ENCODE results near the gene PHACTR4. TPM values are rescaled to one million over a fixed set of nuclear protein-coding genes. Genes with fewer than 3 reads are reported as not detected.

PHACTR4 gene
- total RNA-seq, 2 experiments from 2014 or later, result 20.3 to 20.9 TPM

DNA sequence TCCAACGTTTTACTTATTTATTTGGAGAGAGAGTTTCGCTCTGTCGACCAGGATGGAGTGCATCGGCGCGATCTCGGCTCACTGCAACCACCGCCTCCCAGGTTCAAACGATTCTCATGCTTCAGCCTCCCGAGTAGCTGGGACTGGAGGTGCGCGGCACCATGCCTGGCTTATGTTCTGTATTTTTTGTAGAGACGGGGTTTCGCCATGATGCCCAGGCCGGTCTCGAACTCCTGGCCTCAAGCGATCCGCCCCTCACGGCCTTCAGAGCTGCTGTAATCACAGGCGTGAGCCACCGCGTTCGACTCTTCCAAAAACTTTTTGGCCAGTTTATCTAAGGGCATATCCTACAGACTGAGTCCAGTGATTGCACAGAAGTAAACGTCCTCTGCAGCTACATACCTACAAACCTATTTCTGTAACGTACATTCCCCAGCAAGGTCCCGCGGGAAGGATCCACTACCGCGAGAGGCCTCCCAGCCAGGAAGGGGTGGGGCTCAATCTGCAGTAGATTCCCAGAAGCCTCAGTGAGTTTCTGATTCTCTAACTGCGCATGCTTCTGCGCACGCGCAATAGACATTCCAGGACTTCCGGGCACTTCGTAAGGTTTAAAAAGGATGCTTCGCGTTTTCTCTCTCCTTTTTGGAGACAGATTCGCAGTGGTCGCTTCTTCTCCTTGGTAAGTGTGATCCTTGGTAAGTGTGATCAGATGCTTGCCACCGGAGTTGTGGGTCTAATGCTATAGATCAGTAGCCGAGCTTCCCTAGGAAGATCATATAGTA is 136.1 kb downstream of the PHACTR4 start, which contains the start of gene RCC1:
Gene RCC1 (plus strand): TSS at position 638 of the 782 bp plus-strand sequence. CDS start 23,824 bp downstream, outside the sequence.
- peak; percentile 98 for DNase-seq
- Mint-ChIP-seq H3K4me1 (ENCODE audit: low read depth) (peaks cover 26% of the 10 kb centered on the region), H3K4me3 (peak within 1 kb of the TSS; percentile 94), H3K9me3 (no peaks in the 10 kb centered on the region), H3K27me3 (peaks cover 1% of the 10 kb centered on the region), H3K27ac (peak within 1 kb of the TSS; percentile 95), H3K36me3 (ENCODE audit: low read depth) (peaks cover 53% of the 10 kb centered on the region)
- TF ChIP-seq, protein P1, sequence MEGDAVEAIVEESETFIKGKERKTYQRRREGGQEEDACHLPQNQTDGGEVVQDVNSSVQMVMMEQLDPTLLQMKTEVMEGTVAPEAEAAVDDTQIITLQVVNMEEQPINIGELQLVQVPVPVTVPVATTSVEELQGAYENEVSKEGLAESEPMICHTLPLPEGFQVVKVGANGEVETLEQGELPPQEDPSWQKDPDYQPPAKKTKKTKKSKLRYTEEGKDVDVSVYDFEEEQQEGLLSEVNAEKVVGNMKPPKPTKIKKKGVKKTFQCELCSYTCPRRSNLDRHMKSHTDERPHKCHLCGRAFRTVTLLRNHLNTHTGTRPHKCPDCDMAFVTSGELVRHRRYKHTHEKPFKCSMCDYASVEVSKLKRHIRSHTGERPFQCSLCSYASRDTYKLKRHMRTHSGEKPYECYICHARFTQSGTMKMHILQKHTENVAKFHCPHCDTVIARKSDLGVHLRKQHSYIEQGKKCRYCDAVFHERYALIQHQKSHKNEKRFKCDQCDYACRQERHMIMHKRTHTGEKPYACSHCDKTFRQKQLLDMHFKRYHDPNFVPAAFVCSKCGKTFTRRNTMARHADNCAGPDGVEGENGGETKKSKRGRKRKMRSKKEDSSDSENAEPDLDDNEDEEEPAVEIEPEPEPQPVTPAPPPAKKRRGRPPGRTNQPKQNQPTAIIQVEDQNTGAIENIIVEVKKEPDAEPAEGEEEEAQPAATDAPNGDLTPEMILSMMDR (IDR thresholded peaks at IDR 0.05), result no peak
- ChIA-PET POLR2A (interaction anchor here (0.6 to 9.9 kb wide), 24 partner anchors 11 to 417 kb away, joined by 3 to 315 read pairs (median 4); partner anchors contain the start of genes EYA3, PHACTR4, RNU11 and SESN2), CTCF (interaction anchor here (0.6 to 1.1 kb wide), 2 partner anchors 93 to 146 kb away, joined by 3 to 7 read pairs; no protein-coding TSS in a partner anchor)
- peak; percentile 88 for ATAC-seq
- intact Hi-C loops (cut with micrococcal nuclease), result loop anchor here (5.0 to 10.0 kb wide), 2 partner anchors 91 to 258 kb away; no protein-coding TSS in a partner anchor

DNA sequence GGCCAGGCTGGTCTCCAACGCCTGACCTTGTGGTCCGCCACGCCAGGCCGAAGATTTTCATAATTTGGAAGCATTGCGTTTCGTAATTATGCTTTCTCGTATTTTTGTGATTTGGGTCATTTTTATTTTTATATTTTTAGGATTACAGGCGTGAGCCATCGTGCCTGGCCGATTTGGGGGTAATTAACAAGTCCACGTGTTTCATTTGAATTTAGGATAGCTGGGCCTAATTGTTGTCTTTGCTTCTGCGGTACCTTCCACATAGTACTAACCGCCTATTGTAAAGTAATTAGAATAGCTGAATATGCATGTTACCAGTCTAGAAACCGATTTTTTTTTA is 137.3 kb downstream of the PHACTR4 start:
- DNase-seq (no peak), ATAC-seq (no peak)
- H3K9me3 Mint-ChIP-seq, result no peaks in the 10 kb centered on the region
- TF ChIP-seq, protein P1 (IDR thresholded peaks at IDR 0.05), result no peak
- ChIA-PET CTCF (interaction anchor here (0.7 kb wide), 1 partner anchor 75 kb away, joined by 3 read pairs; no protein-coding TSS in a partner anchor), POLR2A (interaction anchor here (0.6 to 9.9 kb wide), 30 partner anchors 8 to 674 kb away, joined by 3 to 315 read pairs (median 5); partner anchors contain the start of genes ATP5IF1, GMEB1, MED18 and PHACTR4)
- peaks cover 1% of the 10 kb centered on the region for H3K27me3 Mint-ChIP-seq
- H3K4me3 Mint-ChIP-seq, result peak overlapping the region; percentile 94
- H3K27ac Mint-ChIP-seq, result peak overlapping the region; percentile 95
- H3K36me3 Mint-ChIP-seq (ENCODE audit: low read depth), result peaks cover 63% of the 10 kb centered on the region
- intact Hi-C loops (cut with micrococcal nuclease), result loop anchor here (5.0 to 10.0 kb wide), 2 partner anchors 92 to 260 kb away; no protein-coding TSS in a partner anchor
- peaks cover 26% of the 10 kb centered on the region for H3K4me1 Mint-ChIP-seq (ENCODE audit: low read depth)

DNA sequence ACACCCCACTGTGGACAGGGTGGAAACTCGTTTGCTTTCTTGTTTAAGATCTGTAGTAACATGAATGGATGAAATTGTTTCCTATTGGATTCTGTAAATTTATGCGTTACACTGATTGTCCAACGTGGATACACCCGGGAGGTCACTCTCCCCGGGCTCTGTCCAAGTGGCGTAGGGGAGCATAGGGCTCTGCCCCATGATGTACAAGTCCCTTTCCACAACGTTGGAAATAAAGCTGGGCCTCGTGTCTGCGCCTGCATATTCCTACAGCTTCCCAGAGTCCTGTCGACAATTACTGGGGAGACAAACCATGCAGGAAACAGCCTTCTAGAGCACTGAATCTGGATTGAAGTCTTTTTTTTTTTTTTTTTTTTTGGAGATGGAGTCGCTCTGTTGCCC is 137.7 kb downstream of the PHACTR4 start:
- H3K36me3 Mint-ChIP-seq (ENCODE audit: low read depth), result peaks cover 67% of the 10 kb centered on the region
- intact Hi-C loops (cut with micrococcal nuclease), result loop anchor here (5.0 to 10.0 kb wide), 2 partner anchors 92 to 260 kb away; no protein-coding TSS in a partner anchor
- peaks cover 1% of the 10 kb centered on the region for H3K27me3 Mint-ChIP-seq
- H3K9me3 Mint-ChIP-seq, result no peaks in the 10 kb centered on the region
- ATAC-seq (no peak), DNase-seq (peak; percentile 12)
- H3K27ac Mint-ChIP-seq, result peak overlapping the region; percentile 95
- TF ChIP-seq, protein P1 (IDR thresholded peaks at IDR 0.05), result no peak
- CTCF ChIA-PET, result interaction anchor here (0.7 to 1.4 kb wide), 3 partner anchors 9 to 97 kb away, joined by 3 to 4 read pairs (median 4); no protein-coding TSS in a partner anchor
- H3K4me3 Mint-ChIP-seq, result peak overlapping the region; percentile 94
- peaks cover 28% of the 10 kb centered on the region for H3K4me1 Mint-ChIP-seq (ENCODE audit: low read depth)
- POLR2A ChIA-PET, result interaction anchor here (0.6 to 9.9 kb wide), 38 partner anchors 9 to 674 kb away, joined by 3 to 315 read pairs (median 5); partner anchors contain the start of genes ATP5IF1, GMEB1, MED18 and PHACTR4

DNA sequence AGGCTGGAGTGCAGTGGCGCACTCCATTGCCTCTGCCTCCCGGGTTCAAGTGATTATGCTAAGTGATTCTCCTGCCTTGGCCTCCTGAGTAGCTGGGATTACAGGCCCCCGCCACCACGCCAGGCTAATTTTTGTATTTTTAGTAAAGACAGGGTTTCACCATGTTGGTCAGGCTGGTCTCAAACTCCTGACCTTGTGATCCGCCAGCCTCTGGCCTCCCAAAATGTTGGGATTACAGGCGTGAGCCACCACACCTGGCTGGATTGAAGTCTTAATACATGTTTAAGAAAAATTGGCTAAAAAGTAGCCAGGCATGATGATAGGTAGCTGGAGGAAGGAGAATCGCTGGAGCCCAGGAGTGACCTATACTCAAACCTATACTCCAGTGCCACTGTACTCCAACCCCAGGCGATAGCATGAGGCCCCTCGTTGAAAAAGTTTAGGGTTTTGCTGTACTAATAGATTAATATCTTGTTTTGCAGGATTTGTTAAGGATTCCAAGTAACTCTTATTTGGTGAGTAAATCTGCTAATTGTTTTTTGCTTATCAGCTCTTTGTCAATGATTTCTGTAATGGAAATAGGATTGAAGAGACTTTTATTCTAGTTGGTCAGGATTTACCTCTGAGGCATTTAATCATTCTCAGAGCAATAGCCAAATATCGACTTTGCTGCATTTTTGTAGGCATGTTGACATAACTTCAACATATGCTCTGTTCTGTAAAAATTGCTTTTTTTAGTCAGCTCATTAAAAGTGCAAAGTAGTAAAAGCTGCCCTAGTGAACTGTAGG is 138.3 kb downstream of the PHACTR4 start:
- H3K27ac Mint-ChIP-seq, result peak overlapping the region; percentile 95
- POLR2A ChIA-PET, result interaction anchor here (0.6 to 9.9 kb wide), 33 partner anchors 9 to 673 kb away, joined by 3 to 315 read pairs (median 5); partner anchors contain the start of genes ATP5IF1, GMEB1, MED18 and PHACTR4
- TF ChIP-seq, protein P1 (IDR thresholded peaks at IDR 0.05), result no peak
- ATAC-seq, result no peak
- H3K36me3 Mint-ChIP-seq (ENCODE audit: low read depth), result peaks cover 73% of the 10 kb centered on the region
- H3K4me1 Mint-ChIP-seq (ENCODE audit: low read depth), result peaks cover 33% of the 10 kb centered on the region
- CTCF ChIA-PET, result interaction anchor here (0.7 to 2.7 kb wide), 5 partner anchors 8 to 149 kb away, joined by 3 to 7 read pairs (median 4); no protein-coding TSS in a partner anchor
- H3K27me3 Mint-ChIP-seq, result peaks cover 1% of the 10 kb centered on the region
- intact Hi-C loops (cut with micrococcal nuclease), result loop anchor here (5.0 to 10.0 kb wide), 2 partner anchors 93 to 261 kb away; no protein-coding TSS in a partner anchor
- DNase-seq, result peak; percentile 13
- peak overlapping the region; percentile 94 for H3K4me3 Mint-ChIP-seq
- H3K9me3 Mint-ChIP-seq, result no peaks in the 10 kb centered on the region
